ENCODE results near the gene RAB7B. TPM values are rescaled to one million over a fixed set of nuclear protein-coding genes. Genes with fewer than 3 reads are reported as not detected.

Gene RAB7B
- total and polyA plus RNA-seq, 2 of the 4 experiments (the other 2 are of a cell fraction), result 9.1 to 14.7 TPM

- Histone ChIP-seq H2AFZ (replicated peaks; ENCODE audit: low read length, poor library complexity) (no peak overlapping the region), H2BK20ac (ENCODE audit: low read depth, low read length) (no peak overlapping the region), H3K36me3 (ENCODE audit: control insufficient read depth, insufficient read depth, low read length) (no peaks in the 10 kb centered on the region), H3K27ac (ENCODE audit: insufficient read depth, low read length) (no peak overlapping the region), H4K20me1 (ENCODE audit: insufficient read depth, low read length) (no peaks in the 10 kb centered on the region), H3K23ac (ENCODE audit: low read depth, low read length) (no peak overlapping the region), H2BK15ac (ENCODE audit: low read depth, low read length) (no peak overlapping the region), H3K9ac (ENCODE audit: low read depth, low read length) (no peak overlapping the region), H3K9me3 (ENCODE audit: control insufficient read depth, insufficient read depth, low read length) (no peaks in the 10 kb centered on the region), H2BK5ac (ENCODE audit: low read depth, low read length, poor library complexity, severe bottlenecking) (no peak overlapping the region), H2BK120ac (ENCODE audit: low read depth, low read length) (no peak overlapping the region), H3K4me3 (ENCODE audit: insufficient read depth, low read depth, low read length) (no peak overlapping the region), H4K5ac (ENCODE audit: low read depth, low read length) (no peak overlapping the region), H3K79me1 (ENCODE audit: low read depth in 1 of 2, low read length in 2 of 2) (no peaks in the 10 kb centered on the region), H3K4ac (ENCODE audit: low read depth, low read length) (no peak overlapping the region), H3K18ac (ENCODE audit: low read depth, low read length) (no peak overlapping the region), H2AK5ac (ENCODE audit: low read depth, low read length) (no peak overlapping the region), H2AK9ac (replicated peaks; ENCODE audit: low read depth, low read length, poor library complexity) (no peak overlapping the region), H4K8ac (ENCODE audit: low read depth in 2 of 2, low read length in 2 of 2) (no peak overlapping the region), H3K4me2 (ENCODE audit: low read depth, low read length) (no peak overlapping the region), H3K4me1 (ENCODE audit: control insufficient read depth, insufficient read depth, low read length) (peaks cover 4% of the 10 kb centered on the region), H3K9me1 (ENCODE audit: insufficient read depth, low read length) (peaks cover 4% of the 10 kb centered on the region; the same call in 1 of the 2 replicates), H3K27me3 (ENCODE audit: control insufficient read depth, insufficient read depth, low read length) (peaks cover 13% of the 10 kb centered on the region), H4K91ac (ENCODE audit: insufficient read depth, low read depth, low read length) (no peak overlapping the region), H3K56ac (ENCODE audit: extremely low read depth, insufficient read depth, low read length) (no peak overlapping the region), H3K14ac (replicated peaks; ENCODE audit: low read depth, low read length) (no peak overlapping the region)
- no TSS peak for BruUV-seq (replicated peaks)
- in situ Hi-C loops (cut with MboI; ENCODE audit: low sequenced_read_pairs), result no loop called here
- DNase-seq (no peak), ATAC-seq (ENCODE audit: low read depth) (no peak)
- CTCF ChIA-PET, result no interaction called here
- POLR2A ChIA-PET (ENCODE audit: unreplicated experiment), result no interaction called here
- intact Hi-C loops (cut with micrococcal nuclease), result no loop called here
- TF ChIP-seq RFX5 (IDR thresholded peaks at IDR 0.05; ENCODE audit: low read depth, low read length) (no peak), USF2 (IDR thresholded peaks at IDR 0.05; ENCODE audit: low read depth, low read length) (no peak), CEBPB (IDR thresholded peaks at IDR 0.05; ENCODE audit: low read depth, low read length) (no peak), CTCF (conservative IDR thresholded peaks at IDR 0.05; ENCODE audit: low read depth, low read length) (no peak), ELK1 (IDR thresholded peaks at IDR 0.05; ENCODE audit: borderline replicate concordance, low read depth, low read length) (no peak), SMC3 (IDR thresholded peaks at IDR 0.05; ENCODE audit: low read depth, low read length) (no peak), POLR2A (IDR thresholded peaks at IDR 0.05; ENCODE audit: low read depth, low read length) (no peak), RCOR1 (IDR thresholded peaks at IDR 0.05; ENCODE audit: insufficient replicate concordance, low read length) (no peak), MXI1 (IDR thresholded peaks at IDR 0.05; ENCODE audit: borderline replicate concordance, low read depth, low read length) (no peak)
- dilution Hi-C loops (cut with HindIII; ENCODE audit: low sequenced_read_pairs, unreplicated experiment), result no loop called here
- WGBS, 2 experiments (ENCODE audit: extremely low coverage in 2 of 2, insufficient read length in 1 of 2), result 94% methylated on average over 3 of the region's 4 CpGs; no CpG with 5 or more reads in 1 of the 2 experiments
Observed at GRCh38 chr1:206020393-206021007, 17.3 kb upstream of the RAB7B start.

All from IMR-90 (cell line).